B cell (primary cell): ENCODE data around the gene KLF16. TPM values are rescaled to one million over a fixed set of nuclear protein-coding genes. Genes with fewer than 3 reads are reported as not detected.

Source experiments
- ATAC-seq: fragments of 200-7000 bp; cut with Tn5 transposase; one replicate; pipeline ENCODE4 v1.10.0; 2021; ENCODE audit warnings: low read depth, mild to moderate bottlenecking, moderate number of reproducible peaks, moderate library complexity
- CTCF ChIA-PET: fragments of 350-600 bp; sonication (Branson Sonifier 250); formaldehyde crosslinking; loops from one replicate; lab custom pipeline; 2021; ENCODE audit warnings: antibody characterized with exemption, inconsistent platforms; lab: Charles Lee
- POLR2A ChIA-PET: fragments of 350-600 bp; sonication (Branson Sonifier 250); formaldehyde crosslinking; loops from one replicate; lab custom pipeline; 2021; ENCODE audit warnings: antibody characterized with exemption; lab: Charles Lee
- DNase-seq: peaks from one replicate; pipeline ENCODE4 v3.0.0; 2013
- H2AFZ ChIP-seq: 2 replicates; pipeline ENCODE4 v1.6.1; 2012; ENCODE audit warnings: mild to moderate bottlenecking, low read depth, low read length; ENCODE audit not compliant: insufficient read depth, poor library complexity, severe bottlenecking
- H3K27ac ChIP-seq, 2 donors: 1 replicate in 1 of 2; 2 replicates in 1 of 2; pipeline ENCODE4 v1.5.1; 2012 to 2013; ENCODE audit warnings: low read length in 2 of 2, mild to moderate bottlenecking in 2 of 2, moderate library complexity in 1 of 2
- H3K27me3 ChIP-seq, 4 experiments: fragments of 200-600 bp in 1 of 4; sonication (generic) in 1 of 4; replicated peaks in 1 of 4; 1 replicate in 2 of 4; 2 replicates in 2 of 4; pipeline versions ENCODE4 v1.6.1 to v1.7.0; 2013 to 2016; ENCODE audit warnings: low read length in 3 of 4, mild to moderate bottlenecking in 2 of 4, mixed read lengths in 1 of 4, moderate library complexity in 1 of 4; ENCODE audit not compliant: insufficient read depth in 4 of 4, control insufficient read depth in 3 of 4; ENCODE audit errors: control extremely low read depth in 1 of 4
- H3K36me3 ChIP-seq, 2 experiments: replicated peaks in 1 of 2; 1 replicate in 1 of 2; 2 replicates in 1 of 2; pipeline versions ENCODE4 v1.6.1 to v1.7.1; 2013; ENCODE audit warnings: low read length in 1 of 2; ENCODE audit not compliant: insufficient read depth in 2 of 2, control insufficient read depth in 1 of 2; ENCODE audit errors: control extremely low read depth in 1 of 2, extremely low read depth in 1 of 2
- H3K4me1 ChIP-seq, 2 donors: fragments of 200-600 bp in 1 of 2; sonication (generic) in 1 of 2; 1 replicate in 1 of 2; 2 replicates in 1 of 2; pipeline versions ENCODE4 v1.5.1 to v1.6.1; 2013 to 2017; ENCODE audit warnings: low read length in 2 of 2; ENCODE audit not compliant: control insufficient read depth in 2 of 2, insufficient read depth in 2 of 2
- H3K4me2 ChIP-seq: replicated peaks from 2 replicates; pipeline ENCODE3; 2012; ENCODE audit warnings: mild to moderate bottlenecking, low read depth, low read length; ENCODE audit not compliant: poor library complexity, severe bottlenecking
- H3K4me3 ChIP-seq, 5 experiments: fragments of 200-600 bp in 1 of 5; sonication (generic) in 1 of 5; 1 replicate in 3 of 5; 2 replicates in 2 of 5; pipeline versions ENCODE4 v1.5.1 to v1.7.0; 2011 to 2016; ENCODE audit warnings: low read length in 4 of 5, mild to moderate bottlenecking in 4 of 5, low read depth in 2 of 5, control low read depth in 1 of 5, moderate library complexity in 1 of 5; ENCODE audit not compliant: insufficient read depth in 1 of 5; ENCODE audit errors: control extremely low read depth in 1 of 5, extremely low read depth in 1 of 5
- H3K79me2 ChIP-seq: fragments of 200-600 bp; sonication (generic); one replicate; pipeline ENCODE4 v1.6.0; 2016; ENCODE audit warnings: low read length; ENCODE audit not compliant: control insufficient read depth, insufficient read depth
- H3K9ac ChIP-seq: fragments of 200-600 bp; sonication (generic); 2 replicates; pipeline ENCODE4 v1.6.1; 2017; ENCODE audit warnings: mild to moderate bottlenecking, low read length, moderate library complexity
- H3K9me3 ChIP-seq, 3 donors: one replicate each; pipeline versions ENCODE4 v1.6.1 to v1.7.1; 2013; ENCODE audit warnings: low read length in 2 of 3; ENCODE audit not compliant: control insufficient read depth in 2 of 3, insufficient read depth in 1 of 3; ENCODE audit errors: control extremely low read depth in 1 of 3
- H4K20me1 ChIP-seq: 2 replicates; pipeline ENCODE4 v1.6.0; 2012; ENCODE audit warnings: mild to moderate bottlenecking, low read length; ENCODE audit not compliant: insufficient read depth, control insufficient read depth, poor library complexity, severe bottlenecking
- H3K27ac Mint-ChIP-seq: one replicate; pipeline ENCODE4 v1.8.0; 2021; ENCODE audit warnings: mixed read lengths
- H3K27me3 Mint-ChIP-seq: one replicate; pipeline ENCODE4 v1.8.0; 2021; ENCODE audit warnings: mixed read lengths
- H3K4me1 Mint-ChIP-seq: one replicate; pipeline ENCODE4 v1.8.0; 2021; ENCODE audit warnings: mixed read lengths
- H3K4me3 Mint-ChIP-seq: one replicate; pipeline ENCODE4 v1.8.0; 2021; ENCODE audit warnings: mixed read lengths
- H3K9me3 Mint-ChIP-seq: one replicate; pipeline ENCODE4 v1.8.0; 2022; ENCODE audit warnings: mixed read lengths; ENCODE audit not compliant: insufficient read depth
- CTCF ChIP-seq: fragments of 200-600 bp; IDR thresholded peaks from one replicate; pipeline ENCODE4 v1.8.0; 2022; ENCODE audit warnings: antibody characterized with exemption, mild to moderate bottlenecking
- EZH2 ChIP-seq: IDR thresholded peaks from 2 replicates; pipeline ENCODE4 v1.6.1; 2012; ENCODE audit warnings: borderline replicate concordance, low read depth, mild to moderate bottlenecking, moderate library complexity, low read length; ENCODE audit not compliant: insufficient read depth, poor library complexity, severe bottlenecking
- WGBS: methylation state at CpG from one replicate; pipeline ENCODE4 v1.1.5; 2013; ENCODE audit warnings: missing lambda C conversion rate; ENCODE audit not compliant: insufficient coverage; 5-methylcytosine and 5-hydroxymethylcytosine counted together
- intact Hi-C: fragments of 100-400 bp; cut with micrococcal nuclease; formaldehyde crosslinking; loops from one replicate; pipeline ENCODE4 v1.10.0; 2022
- polyA plus RNA-seq: library from polyadenylated mRNA; depleted of rRNA; stranded (reverse); fragments of >200 nt; gene quantifications from 2 replicates; pipeline ENCODE4 v1.2.3, GENCODE V29; 2012
- total RNA-seq, 2 donors: library from RNA; stranded (reverse); fragments of 120-200 nt in 1 of 2; gene quantifications; 1 replicate in 1 of 2; 2 replicates in 1 of 2; pipeline versions ENCODE4 v1.2.3 to v1.2.4, GENCODE V29; 2013 to 2022

Gene KLF16
- total and polyA plus RNA-seq, 2 donors (not counting 1 experiment from before 2014, with no cell fraction given), result 29.7 to 49.0 TPM

- peak overlapping the region; percentile 90 for H3K4me3 Mint-ChIP-seq
- peaks cover 45% of the 10 kb centered on the region for H3K4me1 Mint-ChIP-seq
Measured at GRCh38 chr19:1862068-1862423, 1.3 kb downstream of the KLF16 start.

More at GRCh38 chr19:1862068-1862423, 1.3 kb downstream of the KLF16 start:
- no peak overlapping the region for H2AFZ ChIP-seq
- H3K4me1 ChIP-seq, result peaks cover 38 to 59% of the 10 kb centered on the region in 2 donors
- H3K27ac Mint-ChIP-seq, result peak overlapping the region; percentile 94
- peak overlapping the region; percentile 44 to 72 for H3K27ac ChIP-seq
- ATAC-seq (no peak), DNase-seq (no peak)
- under 1% methylated on average over 21 of the region's 21 CpGs for whole genome bisulfite sequencing
- H3K4me3 ChIP-seq, result peak overlapping the region; percentile 46 to 93 (median 74)
- peaks cover 56% of the 10 kb centered on the region for H4K20me1 ChIP-seq
- TF ChIP-seq CTCF (no peak), EZH2 (no peak)
- H3K9me3 ChIP-seq, result no peaks in the 10 kb centered on the region
- H3K9ac ChIP-seq, result peak overlapping the region; percentile 85
- ChIA-PET POLR2A (interaction anchor here (0.6 kb wide), 1 partner anchor 223 kb away, joined by 6 read pairs; no protein-coding TSS in a partner anchor), CTCF (interaction anchor here (1.2 kb wide), 1 partner anchor 13 kb away, joined by 4 read pairs; no protein-coding TSS in a partner anchor)
- H3K79me2 ChIP-seq, result peaks cover 52% of the 10 kb centered on the region
- intact Hi-C loops, result loop anchor here (5.0 kb wide), 2 partner anchors 305 to 405 kb away; no protein-coding TSS in a partner anchor
- no peaks in the 10 kb centered on the region for H3K27me3 Mint-ChIP-seq
- peaks cover 0 to 3% of the 10 kb centered on the region in 2 experiments for H3K36me3 ChIP-seq
- H3K4me2 ChIP-seq, result peak overlapping the region; percentile 98
- H3K27me3 ChIP-seq, result no peaks in the 10 kb centered on the region
- H3K9me3 Mint-ChIP-seq, result no peaks in the 10 kb centered on the region
